Epithelial cell of esophagus (primary cell): Measurements from ENCODE around the gene ZNF335.
"Not testable (repeated sequence)": the region's sequence is repeated elsewhere in the genome, so short reads cannot be mapped to it uniquely, and the experiment has no call there.

Source experiments
- DNase-seq: peaks from one replicate; pipeline ENCODE4 v3.0.0; 2010; ENCODE audit warnings: low read depth
- H3K4me3 ChIP-seq: 2 replicates; pipeline ENCODE4 v1.5.1; 2011; ENCODE audit warnings: mild to moderate bottlenecking, low read length, control low read depth
- TF ChIP-seq, protein P1 (sequence below): IDR thresholded peaks from 2 replicates; pipeline ENCODE4 v1.5.1; 2011; ENCODE audit warnings: low read depth, mild to moderate bottlenecking, low read length, control low read depth, inconsistent platforms; ENCODE audit not compliant: insufficient read depth; ENCODE audit errors: missing control alignments

The ZNF335 gene

DNA sequence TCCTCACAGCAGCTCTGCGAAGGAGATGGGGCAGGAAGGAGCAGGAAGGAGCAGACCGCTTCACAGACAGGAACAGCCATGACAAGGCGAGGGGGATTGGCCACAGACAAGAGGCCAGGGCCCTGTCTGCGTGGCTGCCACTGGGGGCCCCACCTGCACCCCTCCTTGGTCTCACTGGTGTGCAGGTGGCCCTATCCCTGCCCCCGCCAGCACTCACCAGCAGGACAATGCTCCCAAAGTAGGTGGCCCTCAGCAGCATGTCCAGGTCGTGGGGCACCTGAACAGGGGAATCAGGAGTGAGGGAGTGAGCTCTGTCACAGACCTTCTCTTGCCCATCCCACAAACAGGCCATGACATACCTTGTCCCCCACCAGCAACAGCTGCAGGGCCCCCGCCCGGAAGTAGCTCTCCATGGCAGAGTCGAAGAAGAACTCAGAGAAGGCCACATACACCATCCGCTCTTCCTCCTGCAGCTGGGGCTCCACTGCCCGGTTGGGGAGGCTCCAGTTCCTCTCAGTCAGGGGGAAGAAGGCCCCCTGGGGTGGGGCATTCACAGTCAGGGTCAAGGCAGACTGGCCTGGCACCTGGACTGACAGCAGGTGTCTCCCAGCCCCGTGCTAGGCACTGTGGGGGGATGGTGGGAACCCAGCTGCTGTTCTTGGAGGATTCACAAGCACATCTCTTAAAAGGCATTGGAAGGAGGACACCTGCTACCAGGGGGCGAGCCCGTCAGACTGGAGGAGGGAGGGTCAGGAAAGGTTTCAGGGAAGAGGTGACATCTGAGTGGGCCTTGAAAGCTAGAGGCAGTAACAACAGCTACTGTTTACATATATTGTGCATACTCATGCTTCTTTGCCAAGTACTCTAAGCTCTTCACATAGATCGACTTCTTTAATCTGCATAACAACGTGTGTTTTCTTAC, 67.2 kb downstream of the ZNF335 start:
- DNase-seq = no peak
- H3K4me3 ChIP-seq = no peak overlapping the region
- TF ChIP-seq, protein P1, sequence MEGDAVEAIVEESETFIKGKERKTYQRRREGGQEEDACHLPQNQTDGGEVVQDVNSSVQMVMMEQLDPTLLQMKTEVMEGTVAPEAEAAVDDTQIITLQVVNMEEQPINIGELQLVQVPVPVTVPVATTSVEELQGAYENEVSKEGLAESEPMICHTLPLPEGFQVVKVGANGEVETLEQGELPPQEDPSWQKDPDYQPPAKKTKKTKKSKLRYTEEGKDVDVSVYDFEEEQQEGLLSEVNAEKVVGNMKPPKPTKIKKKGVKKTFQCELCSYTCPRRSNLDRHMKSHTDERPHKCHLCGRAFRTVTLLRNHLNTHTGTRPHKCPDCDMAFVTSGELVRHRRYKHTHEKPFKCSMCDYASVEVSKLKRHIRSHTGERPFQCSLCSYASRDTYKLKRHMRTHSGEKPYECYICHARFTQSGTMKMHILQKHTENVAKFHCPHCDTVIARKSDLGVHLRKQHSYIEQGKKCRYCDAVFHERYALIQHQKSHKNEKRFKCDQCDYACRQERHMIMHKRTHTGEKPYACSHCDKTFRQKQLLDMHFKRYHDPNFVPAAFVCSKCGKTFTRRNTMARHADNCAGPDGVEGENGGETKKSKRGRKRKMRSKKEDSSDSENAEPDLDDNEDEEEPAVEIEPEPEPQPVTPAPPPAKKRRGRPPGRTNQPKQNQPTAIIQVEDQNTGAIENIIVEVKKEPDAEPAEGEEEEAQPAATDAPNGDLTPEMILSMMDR = no peak

DNA sequence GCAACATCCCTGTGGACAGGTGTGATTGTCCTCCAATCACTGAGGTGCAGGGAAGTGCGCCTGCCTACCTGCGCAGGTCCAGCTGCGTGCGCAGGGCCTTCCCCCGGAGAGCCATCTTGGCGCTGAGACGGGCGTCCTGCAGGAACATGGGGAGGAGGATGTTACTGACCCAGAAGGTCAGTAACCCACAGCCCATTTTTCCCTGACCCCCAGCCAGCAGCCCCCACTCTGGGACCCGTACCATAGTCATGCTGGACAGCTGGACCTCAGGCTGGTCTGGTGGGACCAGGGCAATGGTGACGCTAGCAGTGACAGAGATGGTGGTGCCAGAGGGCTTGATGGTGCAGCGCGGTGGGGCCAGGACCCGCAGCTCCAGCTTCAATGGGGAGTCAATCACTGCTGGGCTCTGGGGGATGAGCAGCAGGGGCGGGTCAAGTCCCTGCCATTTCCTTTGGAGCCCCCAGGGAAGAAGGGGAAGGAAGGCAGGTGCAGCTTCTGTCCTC, 69.8 kb downstream of the ZNF335 start:
- no peak for DNase-seq
- H3K4me3 ChIP-seq = no peak overlapping the region
- TF ChIP-seq, protein P1 = no peak

DNA sequence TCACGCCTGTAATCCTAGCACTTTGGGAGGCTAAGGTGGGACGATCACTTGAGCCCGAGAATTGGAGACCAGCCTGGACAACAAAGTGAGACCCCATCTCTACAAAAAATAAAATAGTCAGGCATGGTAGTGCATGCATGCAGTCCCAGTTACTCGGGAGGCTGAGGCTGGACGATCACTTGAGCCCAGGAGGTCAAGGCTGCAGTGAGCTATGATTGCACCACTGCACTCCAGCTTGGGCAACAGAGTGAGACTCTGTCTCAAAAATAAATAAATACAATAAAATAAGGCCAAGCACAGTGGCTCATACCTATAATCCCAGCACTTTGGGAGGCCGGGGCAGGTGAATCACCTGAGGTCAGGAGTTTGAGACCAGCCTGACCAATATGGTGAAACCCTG, 70.7 kb downstream of the ZNF335 start:
- H3K4me3 ChIP-seq, DNase-seq: not testable (repeated sequence)

DNA sequence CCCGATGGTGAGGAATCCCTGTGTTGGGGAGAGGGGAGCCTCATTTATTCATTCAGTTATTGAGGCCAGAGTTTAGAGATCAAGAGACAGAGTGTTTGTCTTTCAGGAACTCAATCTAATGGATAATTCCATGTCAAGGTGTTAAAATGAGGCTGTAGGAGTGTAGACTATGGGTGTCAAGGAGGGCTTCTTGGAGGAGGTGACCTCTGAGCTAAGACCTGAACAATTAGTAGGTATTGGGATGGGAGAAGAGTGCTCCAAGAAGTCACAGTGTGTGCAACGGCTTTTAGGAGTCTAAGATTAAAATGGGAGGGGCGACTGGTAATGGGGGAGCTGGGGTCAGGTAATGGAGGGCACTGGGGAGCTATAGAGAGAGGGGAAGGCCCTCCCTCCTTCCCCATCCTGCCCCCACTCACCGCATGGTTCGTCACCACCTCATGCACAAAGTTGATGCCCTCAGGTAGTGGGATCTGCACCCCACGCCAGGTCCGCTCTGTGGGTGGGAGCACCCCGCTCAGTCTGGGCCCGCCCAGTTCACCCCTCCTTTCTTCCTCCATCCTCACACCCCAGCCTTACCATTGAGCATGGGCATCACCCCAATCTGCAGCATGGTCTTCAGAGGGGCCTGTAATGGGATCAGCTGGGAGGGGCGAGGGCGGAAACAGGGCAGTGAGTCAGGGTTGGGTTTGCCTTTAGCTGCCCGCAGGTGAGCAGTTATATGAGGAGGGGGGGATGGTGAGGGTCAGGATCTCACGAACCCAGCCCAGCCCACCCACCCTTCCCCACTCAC, 72.8 kb downstream of the ZNF335 start:
- no peak overlapping the region for H3K4me3 ChIP-seq
- no peak for DNase-seq
- TF ChIP-seq, protein P1 = no peak
